GM19240 (cell line): ENCODE data around the gene NAA20.
"Not testable (repeated sequence)": the region's sequence is repeated elsewhere in the genome, so short reads cannot be mapped to it uniquely, and the experiment has no call there.

Experiments used
- DNase-seq: peaks from one replicate; pipeline ENCODE4 v3.0.0; 2011; ENCODE audit warnings: low spot score; ENCODE audit not compliant: insufficient read length

The NAA20 gene

GRCh38 chr20:19991308-19991707 lies 25.9 kb upstream of the NAA20 start:
- DNase-seq = no peak

GRCh38 chr20:19991854-19992253 lies 25.3 kb upstream of the NAA20 start:
- DNase-seq = no peak

- DNase-seq = no peak
Observed at GRCh38 chr20:19992996-19993908, 23.9 kb upstream of the NAA20 start.

GRCh38 chr20:19993958-19994669 lies 23.0 kb upstream of the NAA20 start:
- no peak for DNase-seq

- no peak for DNase-seq
Observed at GRCh38 chr20:19995220-19995863, 21.8 kb upstream of the NAA20 start.

- no peak for DNase-seq
Observed at GRCh38 chr20:19996222-19996621, 20.9 kb upstream of the NAA20 start.

DNA sequence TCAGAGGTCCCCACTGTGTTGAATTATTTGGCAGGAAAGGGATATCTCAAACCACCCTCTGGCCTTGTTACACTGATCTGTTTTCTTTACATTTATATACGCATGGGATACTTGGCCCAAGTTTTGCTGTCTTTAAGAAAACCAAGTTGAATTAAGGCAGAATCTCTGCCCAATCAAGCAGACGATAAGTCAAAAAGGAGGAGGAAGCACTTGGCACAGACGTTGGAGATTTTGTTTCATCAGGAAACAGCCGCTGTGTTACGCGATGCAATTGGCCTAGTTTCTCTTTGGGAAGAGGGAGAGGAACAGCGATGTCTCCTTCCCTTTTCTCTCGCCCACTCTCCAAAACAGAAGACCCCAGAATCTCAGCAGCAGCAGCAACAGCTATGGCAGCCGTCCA lies 20.2 kb upstream of the NAA20 start:
- DNase-seq = no peak

DNA sequence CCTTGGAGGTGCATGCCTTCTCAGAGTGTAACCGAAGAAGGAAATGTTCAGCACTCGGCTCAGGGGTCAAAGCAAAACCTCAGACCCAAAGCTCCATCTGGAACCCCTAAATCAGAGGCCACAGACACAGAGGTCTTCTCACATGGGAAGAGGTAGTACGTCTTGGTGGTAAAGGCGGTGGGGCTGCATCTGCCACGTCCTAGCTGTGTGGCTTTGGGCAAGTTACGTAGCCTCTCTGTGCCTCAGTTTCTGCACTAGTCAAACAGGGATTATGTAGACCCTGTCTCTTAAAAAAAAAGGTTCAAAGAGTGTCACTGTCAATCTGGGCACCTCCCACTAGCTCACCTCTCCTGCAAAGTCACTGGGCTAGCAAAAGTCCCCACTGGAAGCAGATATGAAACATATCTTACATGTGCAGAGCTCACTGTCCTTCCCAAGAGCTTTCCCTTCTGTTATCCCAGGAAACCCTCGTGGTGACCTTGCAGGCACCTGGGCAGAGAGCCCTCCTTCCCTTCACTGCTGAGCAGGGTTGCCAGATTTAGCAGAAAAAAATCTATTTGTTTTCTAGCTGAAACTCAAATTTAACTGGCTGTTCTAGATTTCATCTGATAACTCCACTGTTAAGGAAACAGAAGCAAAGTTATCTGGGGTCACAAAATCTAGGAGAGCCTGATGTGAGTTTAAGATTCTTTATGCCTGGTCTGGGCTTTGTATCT lies 18.0 kb upstream of the NAA20 start:
- no peak for DNase-seq

DNA sequence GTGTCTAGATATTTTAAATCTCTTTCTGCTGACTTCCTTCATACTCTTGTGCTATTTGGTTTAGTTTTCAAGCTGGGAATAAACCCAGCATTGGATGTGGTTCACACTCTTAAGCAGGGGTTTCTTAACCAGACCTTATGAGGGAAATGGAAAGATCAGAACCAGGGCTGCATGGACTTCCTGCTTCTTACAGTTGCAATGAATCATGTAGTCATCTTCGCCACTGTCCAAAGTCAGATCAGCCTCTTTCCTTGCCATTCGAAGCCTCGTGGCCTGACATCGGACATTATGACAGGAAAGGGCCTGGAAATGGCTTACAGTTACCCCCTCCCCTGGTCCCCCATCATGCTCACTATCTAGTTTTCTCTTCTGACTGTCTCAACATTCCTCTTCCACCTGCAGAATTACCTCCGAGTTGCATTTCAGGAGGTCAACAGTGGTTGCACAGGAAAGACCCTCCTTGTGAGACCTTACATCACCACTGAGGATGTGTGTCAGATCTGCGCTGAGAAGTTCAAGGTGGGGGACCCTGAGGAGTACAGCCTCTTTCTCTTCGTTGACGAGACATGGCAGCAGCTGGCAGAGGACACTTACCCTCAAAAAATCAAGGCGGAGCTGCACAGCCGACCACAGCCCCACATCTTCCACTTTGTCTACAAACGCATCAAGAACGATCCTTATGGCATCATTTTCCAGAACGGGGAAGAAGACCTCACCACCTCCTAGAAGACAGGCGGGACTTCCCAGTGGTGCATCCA lies 16.8 kb upstream of the NAA20 start:
- no peak for DNase-seq

DNA sequence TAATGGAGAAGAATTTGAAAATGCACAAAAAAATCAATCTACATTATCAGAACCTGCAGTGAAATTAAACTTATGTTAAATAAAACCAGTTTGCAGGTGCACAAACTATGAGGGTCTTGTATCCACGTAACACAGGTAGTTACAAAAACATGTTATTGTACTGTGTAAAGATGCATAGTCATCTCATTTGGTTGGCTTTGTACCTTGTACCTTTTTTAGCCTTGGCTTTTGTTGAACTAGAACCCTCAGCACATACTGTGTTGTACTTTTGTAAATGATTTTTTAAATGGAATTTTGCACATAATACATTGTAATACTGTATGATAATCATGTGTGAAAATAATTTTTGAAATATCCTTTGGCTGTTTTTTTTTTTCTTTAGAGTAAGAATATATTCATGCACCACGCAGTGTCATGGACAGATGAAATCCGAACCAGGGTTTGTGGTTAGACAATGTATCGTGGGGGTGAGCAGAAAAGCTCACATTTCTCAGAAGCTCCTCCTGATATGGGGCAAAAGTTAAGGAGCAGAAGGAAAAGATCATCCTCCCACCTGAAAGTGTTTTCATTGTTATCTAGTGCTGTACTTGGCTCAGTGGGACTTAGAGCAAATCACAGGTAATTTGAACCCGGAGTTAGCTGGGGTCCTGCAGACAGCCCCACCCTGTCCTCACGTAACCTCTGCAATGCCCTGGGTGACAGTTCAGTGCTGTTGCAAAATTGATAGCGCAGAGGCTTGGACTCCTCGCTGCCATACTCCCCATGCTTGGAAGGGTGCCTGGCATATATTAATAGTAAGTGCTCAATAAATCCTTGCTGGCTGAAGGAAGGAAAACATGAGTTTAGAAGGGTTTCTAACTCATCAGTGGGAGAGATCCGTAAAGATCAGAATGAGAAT lies 14.8 kb upstream of the NAA20 start:
- no peak for DNase-seq

DNA sequence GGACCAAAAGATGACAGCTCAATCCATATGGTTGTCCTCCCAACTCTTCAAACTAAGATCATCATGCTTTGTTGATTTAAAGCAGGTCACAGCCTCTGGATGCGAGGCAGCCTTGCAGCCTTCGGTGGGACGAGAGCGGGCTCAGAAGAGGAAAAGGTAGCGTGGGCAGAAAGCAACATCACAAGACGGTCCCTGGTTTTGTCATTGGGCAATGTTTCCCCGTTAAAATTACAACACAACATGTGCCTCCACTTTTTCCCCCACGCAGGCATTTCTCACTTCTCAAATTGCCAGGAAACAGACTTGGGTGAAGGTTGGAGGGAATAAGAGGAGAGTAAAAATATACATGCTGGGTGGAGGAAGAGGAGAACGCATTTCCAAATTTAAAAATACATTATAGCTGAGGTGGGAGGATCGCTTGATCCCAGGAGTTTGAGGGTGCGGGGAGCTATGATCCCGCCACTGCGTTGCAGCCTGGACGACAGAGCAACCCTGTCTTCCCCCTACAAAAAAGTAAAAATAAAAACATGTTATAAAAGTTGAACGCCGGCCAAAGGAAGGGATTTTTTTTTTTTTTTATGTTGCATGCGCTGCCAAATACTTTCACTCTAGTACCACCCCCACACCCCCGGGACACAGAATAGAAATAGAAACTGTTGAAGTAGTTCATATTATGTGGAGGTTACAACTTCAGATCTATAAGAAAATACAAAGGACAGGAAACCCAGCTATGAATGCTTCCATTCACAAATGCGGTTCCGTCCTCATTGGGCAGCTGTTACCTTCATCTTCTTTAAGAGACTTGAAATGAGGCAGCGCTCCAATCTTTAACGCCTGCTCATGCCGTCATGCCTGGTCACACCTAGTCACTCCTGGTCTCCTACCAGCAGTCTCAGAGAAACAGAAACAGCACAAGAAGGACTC lies 13.9 kb upstream of the NAA20 start:
- DNase-seq = no peak

DNA sequence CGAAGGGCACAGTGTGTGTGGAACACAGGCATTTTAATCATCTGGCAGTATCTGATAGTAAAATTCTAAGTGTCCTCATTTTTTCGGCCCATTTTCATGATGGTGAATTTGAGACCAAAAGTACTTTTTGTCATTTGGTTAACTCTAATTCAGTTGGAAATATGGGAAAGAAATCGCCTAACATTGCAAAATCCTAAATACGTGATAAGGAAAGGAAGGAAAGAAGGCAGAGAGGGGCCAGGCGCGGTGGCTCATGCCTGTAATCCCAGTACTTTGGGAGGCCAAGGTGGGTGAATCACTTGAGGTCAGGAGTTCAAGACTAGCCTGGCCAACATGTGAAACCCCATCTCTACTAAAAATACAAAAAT lies 13.2 kb upstream of the NAA20 start:
- not testable (repeated sequence) for DNase-seq

DNA sequence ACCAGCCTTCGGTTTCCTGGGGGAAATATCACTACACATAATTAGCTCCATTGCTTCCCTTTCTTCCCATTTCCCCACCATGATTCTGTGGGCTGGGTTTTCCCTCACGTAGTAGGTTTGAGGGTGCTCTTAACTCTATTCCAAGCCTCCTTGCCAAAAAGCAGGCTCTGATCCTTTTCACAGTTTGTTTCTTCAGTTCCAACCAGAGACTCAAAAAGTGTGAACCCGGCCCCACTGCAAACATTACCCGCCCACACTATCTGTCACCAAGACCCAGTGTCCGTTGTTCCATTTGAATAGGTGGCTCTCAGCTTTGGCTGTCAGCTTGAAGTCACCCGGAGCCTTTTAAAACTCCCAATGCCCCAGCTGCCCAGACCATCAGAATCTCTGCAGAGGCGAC lies 11.8 kb upstream of the NAA20 start:
- DNase-seq = no peak

DNA sequence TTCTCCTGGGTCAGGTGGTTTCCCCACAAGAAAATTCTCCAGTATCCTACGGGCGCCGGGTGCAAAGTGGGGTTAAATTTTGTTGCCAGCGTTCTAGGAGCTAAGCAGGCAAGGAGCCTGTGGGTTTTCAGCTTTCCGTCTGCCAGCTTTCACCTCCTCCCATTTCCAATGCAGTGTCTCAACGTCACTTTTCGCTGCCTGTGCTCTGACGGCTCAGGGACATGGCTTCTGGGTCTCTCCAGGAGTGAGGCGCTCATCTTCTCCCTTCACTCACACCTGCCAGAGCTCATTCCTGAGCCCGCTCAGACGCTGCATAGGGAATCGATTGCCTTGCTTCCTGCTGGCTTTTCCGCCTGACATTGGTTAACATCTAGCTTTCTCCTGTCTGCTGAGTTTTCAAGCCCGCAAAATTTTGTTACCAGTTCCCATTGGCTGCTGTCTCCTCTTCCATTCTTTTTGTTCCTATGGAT lies 7.3 kb upstream of the NAA20 start:
- no peak for DNase-seq

- no peak for DNase-seq
Observed at GRCh38 chr20:20010639-20011500, 6.3 kb upstream of the NAA20 start.

GRCh38 chr20:20012541-20012940 lies 4.6 kb upstream of the NAA20 start:
- no peak for DNase-seq

DNA sequence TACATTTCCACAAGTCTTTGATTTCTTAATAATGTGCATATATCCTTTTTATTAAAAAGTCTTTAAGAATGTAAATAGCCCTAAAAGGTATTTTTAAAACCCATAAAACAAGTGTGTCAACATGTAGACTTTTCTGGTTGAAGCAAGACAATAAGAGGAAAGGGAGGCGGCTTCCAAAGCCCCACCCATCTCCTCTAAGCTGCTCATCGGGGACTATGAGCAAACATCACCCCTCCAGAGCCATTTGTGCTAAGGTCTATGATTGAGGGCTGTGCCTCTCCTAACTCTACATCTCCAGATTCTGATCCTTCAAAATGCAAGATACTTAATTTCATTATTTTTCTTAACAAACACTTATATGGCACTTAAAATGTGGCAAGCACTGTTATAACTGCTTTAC lies 2.5 kb upstream of the NAA20 start:
- no peak for DNase-seq

DNA sequence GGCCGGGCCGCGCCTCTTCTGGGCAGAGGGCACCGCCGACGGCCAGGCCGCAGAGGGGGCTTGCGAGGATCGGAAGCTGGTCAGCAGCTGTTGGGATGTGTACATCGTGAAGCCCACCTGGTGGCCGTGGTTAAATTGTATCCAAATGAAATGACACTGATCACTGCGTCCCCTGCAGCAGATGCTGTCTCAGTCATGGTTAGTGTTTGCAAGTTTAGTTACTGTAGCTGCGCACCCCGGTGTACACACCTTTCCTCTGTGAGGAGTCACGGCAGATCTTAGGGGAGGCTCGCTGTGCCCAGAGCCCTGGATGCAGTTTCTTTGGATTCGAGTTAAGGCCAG lies 653 bp downstream of the NAA20 start:
- no peak for DNase-seq
